Stimulated activated CD8-positive, alpha-beta memory T cell treated with anti-CD3 and anti-CD28 coated beads, Interleukin-15, amount 100 ng/mL, for 24 hours (primary cell): ENCODE results near the gene NISCH.

Experiments used
- DNase-seq: peaks from one replicate; pipeline ENCODE4 v3.0.0-alpha.2; 2020; ENCODE audit warnings: low read depth

NISCH gene

DNA sequence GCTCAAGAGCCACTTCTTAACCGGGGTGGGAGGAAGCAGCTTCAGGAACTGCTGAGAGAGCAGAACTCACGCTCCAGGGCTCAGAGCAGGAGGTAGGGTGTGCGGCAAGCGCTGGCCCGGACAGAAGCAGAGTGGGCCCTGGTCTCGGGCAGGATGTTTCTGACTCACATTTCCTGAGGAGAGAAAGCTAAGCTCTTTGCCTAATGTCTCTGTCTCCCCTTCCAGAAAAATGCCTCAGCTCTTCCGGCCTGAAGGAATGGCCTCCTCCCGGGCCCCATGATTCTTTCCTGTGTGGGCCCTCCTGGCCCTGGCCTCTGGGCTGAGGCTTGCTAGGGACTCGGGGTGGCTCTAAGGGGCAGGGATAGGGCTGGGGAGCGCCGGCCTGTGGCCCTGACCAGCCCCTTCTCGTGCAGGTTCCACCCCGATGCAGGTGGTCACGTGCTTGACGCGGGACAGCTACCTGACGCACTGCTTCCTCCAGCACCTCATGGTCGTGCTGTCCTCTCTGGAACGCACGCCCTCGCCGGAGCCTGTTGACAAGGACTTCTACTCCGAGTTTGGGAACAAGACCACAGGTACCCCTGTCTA lies 35.6 kb downstream of the NISCH start:
- no peak for DNase-seq

GRCh38 chr3:52492059-52492458 lies 36.7 kb downstream of the NISCH start:
- no peak for DNase-seq

GRCh38 chr3:52493232-52494017 lies 38.0 kb downstream of the NISCH start:
- DNase-seq: no peak

- no peak for DNase-seq
These were observed 39.0 kb downstream of the NISCH start for GRCh38 chr3:52494445-52494844.

DNA sequence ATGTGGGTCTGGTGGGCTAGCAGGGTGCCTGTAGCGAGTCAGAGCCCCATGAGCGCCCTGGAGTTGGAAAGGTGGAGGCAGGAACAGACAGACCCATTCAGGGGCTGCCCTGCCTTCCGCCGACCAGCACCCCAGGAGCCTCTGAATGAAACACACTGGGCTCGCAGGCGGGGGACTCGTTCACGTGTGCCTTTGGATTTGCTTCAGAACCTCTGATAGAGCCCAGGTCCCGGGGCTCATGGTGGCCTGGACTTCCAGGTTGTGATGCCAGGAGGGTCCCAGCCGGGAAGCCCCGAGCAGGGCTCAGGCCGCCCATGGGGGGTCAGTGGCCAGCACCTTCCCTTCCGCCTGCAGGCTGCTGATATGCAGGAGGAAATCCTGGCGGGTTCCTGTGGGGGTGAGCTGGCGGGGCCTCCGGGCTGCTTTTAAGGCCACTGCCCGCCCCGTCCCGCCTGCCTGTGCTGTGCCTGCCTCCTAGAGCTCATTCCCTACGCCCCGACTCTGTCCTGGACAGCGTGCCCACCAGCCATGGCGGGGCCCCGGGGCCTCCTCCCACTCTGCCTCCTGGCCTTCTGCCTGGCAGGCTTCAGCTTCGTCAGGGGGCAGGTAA lies 39.6 kb downstream of the NISCH start, which contains the start of gene STAB1:
STAB1 (plus strand) TSS at position 453 of the 610 bp plus-strand sequence; CDS start at position 529, 76 bp downstream.
- DNase-seq: no peak

GRCh38 chr3:52495777-52496602 lies 40.6 kb downstream of the NISCH start:
- DNase-seq: no peak

DNA sequence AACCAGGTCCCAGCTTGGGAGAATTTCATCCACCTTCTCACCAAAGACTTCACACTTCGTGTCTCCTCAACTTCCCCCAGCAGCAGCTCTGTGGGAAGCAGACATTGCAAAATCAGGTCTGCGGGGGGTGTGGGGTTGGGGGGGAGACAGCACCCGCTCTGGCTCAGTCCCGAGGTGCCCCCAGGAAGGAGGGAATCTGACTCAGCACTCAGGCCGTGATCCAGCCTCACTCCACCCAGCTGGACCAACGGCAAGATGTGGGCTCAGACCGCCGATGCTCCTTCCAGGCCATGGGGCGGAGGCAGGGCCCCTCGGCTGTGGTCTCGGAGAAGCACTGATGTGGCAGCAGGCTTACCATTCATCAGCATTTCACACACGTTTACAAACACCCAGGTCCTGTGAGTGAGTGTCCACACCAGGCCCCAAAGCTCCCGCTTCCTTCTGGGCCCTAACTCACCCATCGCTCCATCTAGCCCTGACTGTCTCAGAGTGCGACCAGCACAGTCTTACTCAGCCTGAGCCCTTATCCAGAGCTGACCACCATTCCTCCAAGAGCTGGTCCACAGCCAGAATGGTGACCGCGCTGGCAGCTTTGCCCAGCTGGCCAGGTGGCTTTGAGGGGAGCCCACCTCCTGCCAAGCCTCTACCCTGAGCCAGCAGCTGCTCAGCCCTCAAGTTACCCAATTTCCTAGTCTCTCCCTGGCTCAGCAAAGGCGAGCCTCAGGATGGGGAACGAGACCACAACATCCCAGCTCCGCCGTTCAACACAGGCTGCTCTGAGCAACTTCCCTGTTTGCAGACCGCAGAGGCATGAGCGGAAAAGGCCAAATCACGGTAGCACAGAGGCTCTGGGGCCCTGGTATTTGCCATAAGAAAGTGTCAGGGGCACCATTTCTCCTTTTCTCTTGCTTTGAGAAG lies 43.0 kb downstream of the NISCH start:
- DNase-seq: no peak

- no peak for DNase-seq
These were observed 45.6 kb downstream of the NISCH start for GRCh38 chr3:52501046-52501445.

- DNase-seq: no peak
These were observed 46.6 kb downstream of the NISCH start for GRCh38 chr3:52502001-52502400.

GRCh38 chr3:52502808-52503350 lies 47.5 kb downstream of the NISCH start:
- DNase-seq: no peak

DNA sequence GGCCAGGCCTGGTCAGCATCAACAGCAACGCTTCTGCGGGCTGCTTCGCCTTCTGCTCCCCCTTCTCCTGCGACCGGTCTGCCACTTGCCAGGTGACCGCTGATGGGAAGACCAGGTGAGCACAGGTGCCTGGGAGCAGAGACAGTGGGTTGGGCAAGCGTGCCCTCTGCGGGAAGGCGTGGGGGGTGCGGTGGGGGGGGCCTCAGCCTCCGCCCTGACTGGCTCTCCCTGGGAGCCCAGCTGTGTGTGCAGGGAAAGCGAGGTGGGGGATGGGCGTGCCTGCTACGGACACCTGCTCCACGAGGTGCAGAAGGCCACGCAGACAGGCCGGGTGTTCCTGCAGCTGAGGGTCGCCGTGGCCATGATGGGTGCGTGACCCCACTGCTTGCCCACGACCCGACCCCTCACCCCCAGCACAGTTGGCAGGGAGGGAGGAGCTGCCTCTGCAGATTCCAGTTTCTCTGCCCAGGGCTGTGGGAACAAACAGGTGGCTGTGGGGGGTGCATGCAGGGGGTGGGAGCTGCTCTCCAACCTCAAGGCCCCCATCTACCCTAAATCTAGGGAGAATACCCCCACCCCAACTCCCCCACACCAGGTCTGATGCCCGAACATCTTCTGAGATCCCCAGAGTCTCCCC lies 48.5 kb downstream of the NISCH start:
- no peak for DNase-seq

GRCh38 chr3:52504977-52505376 lies 49.6 kb downstream of the NISCH start:
- DNase-seq: no peak

GRCh38 chr3:52506266-52506966 lies 51.0 kb downstream of the NISCH start:
- no peak for DNase-seq

- DNase-seq: no peak
These were observed 52.0 kb downstream of the NISCH start for GRCh38 chr3:52507359-52507758.

DNA sequence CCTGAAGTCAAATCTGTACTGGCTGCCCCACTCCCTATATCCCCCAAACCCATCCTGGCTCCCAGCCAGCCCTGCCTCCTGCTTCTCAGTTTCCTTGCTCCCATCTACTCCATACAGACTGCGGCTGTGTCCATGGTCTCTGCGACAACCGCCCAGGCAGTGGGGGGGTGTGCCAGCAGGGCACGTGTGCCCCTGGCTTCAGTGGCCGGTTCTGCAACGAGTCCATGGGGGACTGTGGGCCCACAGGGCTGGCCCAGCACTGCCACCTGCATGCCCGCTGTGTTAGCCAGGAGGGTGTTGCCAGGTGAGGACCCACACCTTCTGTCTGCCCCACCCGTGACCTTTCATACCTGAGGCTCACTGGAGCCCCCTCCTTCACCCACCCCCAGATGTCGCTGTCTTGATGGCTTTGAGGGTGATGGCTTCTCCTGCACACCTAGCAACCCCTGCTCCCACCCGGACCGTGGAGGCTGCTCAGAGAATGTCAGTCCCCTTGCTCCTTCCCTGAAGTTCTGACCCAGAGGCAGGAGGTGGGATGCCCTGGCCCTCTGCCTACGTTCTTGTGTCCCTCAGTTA lies 54.4 kb downstream of the NISCH start:
- DNase-seq: no peak

GRCh38 chr3:52511509-52511908 lies 56.1 kb downstream of the NISCH start:
- no peak for DNase-seq

GRCh38 chr3:52512105-52512504 lies 56.7 kb downstream of the NISCH start:
- DNase-seq: no peak

- no peak for DNase-seq
These were observed 57.3 kb downstream of the NISCH start for GRCh38 chr3:52512727-52513126.

- no peak for DNase-seq
These were observed 57.9 kb downstream of the NISCH start for GRCh38 chr3:52513281-52513680.

DNA sequence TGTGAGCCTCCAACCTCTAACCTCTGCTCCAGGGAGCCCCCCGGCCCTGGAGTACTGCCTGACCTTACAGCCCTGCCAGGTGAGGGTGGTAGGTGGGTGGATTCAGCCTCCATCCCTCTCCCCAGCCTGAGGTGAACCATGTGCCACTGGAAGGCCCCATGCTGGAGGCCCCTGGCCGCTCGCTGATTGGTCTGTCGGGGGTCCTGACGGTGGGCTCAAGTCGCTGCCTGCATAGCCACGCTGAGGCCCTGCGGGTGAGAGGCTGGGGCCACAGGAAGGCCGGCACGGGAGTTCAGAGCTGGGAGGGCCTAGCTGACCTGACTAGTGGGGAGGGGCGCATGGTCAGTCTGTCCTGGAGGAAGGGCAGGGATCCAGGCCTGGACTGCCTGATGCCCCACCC lies 59.2 kb downstream of the NISCH start:
- DNase-seq: no peak
